GM19463 (cell line): ENCODE data around the gene NUTM1.
"Not testable (repeated sequence)": the region's sequence is repeated elsewhere in the genome, so short reads cannot be mapped to it uniquely, and the experiment has no call there.

Experiments used
- ATAC-seq: cut with Tn5 transposase; IDR thresholded peaks from one replicate; pipeline ENCODE4 v1.9.1; 2021; ENCODE audit warnings: mild to moderate bottlenecking, moderate library complexity; ENCODE audit not compliant: unreplicated experiment

NUTM1 gene

GRCh38 chr15:34336991-34337556 is 6.0 kb upstream of the NUTM1 start:
- no peak for ATAC-seq

DNA sequence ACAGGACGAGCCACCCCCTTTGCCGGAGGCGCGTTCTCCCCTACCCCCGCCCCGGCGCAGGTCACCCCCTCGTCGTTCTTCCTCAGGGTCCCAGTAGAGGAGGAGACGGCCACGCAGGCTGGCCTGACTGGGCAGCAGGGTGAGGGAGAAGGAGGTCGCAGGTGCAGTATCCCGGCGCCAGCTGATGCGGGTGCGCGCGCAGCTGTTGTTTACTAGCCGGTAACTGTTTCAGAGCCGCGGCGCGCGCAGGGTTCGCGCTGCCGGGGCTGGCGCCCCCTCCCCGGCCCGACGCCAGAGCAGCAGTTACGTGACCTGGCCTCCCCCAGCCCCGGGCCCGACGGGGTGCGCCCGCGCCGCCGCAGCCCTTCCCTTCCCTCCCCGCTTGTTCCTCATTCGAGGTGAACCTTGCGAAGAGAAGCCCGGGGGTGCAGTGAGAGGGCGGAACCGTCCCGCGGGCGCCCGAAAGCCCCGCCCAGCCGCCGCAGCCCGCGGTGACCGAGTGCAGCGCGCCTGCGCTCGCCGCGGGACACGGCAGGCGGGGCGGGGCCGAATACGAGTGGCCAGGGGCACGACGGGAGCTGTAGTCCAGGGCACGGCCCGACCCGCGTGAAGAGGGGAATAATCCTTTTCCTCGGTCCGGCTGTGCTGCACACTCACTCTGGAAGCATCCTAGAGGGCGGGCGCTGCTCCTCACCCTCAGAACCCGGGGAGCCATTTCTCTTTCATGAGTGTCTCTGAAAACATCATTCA is 5.4 kb upstream of the NUTM1 start, which contains the start of gene SLC12A6:
SLC12A6 (minus strand) TSS at position 225 of the 750 bp plus-strand sequence. CDS start 1,101 bp downstream, outside the sequence.
- peak; percentile 79 for ATAC-seq

GRCh38 chr15:34338347-34338746 is 4.8 kb upstream of the NUTM1 start:
- ATAC-seq, result no peak

- no peak for ATAC-seq
Measured at GRCh38 chr15:34339946-34340345, 3.2 kb upstream of the NUTM1 start.

GRCh38 chr15:34341381-34342212 is 1.5 kb upstream of the NUTM1 start:
- ATAC-seq, result no peak

DNA sequence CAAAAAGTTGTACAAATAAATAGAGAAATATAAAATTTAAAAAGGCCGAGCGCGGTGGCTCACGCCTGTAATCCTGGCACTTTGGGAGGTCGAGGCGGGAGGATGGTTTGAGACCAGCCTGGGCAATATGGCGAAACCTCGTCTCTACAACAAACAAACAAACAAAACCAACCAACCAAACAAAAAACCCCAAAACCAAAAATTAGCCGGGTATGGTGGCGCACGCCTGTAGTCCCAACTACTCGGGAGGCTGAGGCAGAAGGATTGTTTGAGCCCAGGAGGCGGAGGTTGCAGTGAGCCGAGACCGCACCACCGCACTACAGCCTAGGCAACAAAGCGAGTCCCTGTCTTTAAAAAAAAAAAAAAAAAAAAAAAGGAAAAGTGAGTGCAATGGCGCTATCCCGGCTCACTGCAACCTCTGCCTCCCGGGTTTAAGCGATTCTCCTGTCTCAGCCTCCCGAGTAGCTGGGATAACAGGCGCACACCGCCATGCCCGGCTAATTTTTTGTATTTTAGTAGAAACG is 840 bp upstream of the NUTM1 start:
- ATAC-seq, result not testable (repeated sequence)

GRCh38 chr15:34347951-34348638 is 5.0 kb downstream of the NUTM1 start:
- no peak for ATAC-seq

- no peak for ATAC-seq
Measured at GRCh38 chr15:34348735-34349300, 5.7 kb downstream of the NUTM1 start.

- no peak for ATAC-seq
Measured at GRCh38 chr15:34349769-34350168, 6.7 kb downstream of the NUTM1 start.

DNA sequence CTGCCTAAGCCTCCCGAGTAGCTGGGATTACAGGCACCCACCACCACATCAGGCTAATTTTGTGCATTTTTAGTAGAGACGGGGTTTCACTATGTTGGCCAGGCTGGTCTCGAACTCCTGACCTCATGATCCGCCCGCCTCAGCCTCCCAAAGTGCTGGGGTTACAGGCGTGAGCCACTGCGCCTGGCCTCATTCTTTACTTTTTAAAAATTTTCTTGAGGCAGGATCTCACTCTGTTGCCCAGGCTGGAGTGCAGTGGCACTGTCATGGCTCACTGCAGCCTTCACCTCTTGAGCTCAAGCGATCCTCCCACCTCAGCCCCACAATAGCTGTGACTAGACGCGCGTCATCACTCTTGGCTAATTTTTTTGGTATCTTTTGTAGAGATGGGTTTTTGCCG is 9.9 kb downstream of the NUTM1 start:
- ATAC-seq, result not testable (repeated sequence)

DNA sequence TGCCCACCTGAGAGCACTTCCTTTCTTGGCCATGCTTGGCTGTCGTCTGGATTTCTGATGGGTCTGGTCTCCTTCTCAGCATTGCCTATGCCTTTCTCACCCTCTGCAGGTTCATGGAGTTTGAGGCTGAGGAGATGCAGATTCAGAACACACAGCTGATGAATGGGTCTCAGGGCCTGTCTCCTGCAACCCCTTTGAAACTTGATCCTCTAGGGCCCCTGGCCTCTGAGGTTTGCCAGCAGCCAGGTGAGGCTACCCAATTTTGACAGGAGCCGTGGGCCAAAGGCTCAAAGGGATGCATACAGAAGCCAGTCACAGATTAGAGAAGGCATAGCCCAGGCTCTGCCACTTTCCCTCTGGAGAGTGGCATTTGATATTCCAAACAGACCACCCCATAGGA is 10.5 kb downstream of the NUTM1 start:
- ATAC-seq, result no peak

- no peak for ATAC-seq
Measured at GRCh38 chr15:34354286-34354685, 11.2 kb downstream of the NUTM1 start.

- no peak for ATAC-seq
Measured at GRCh38 chr15:34355241-34355640, 12.1 kb downstream of the NUTM1 start.

GRCh38 chr15:34357653-34358052 is 14.5 kb downstream of the NUTM1 start:
- ATAC-seq, result no peak

DNA sequence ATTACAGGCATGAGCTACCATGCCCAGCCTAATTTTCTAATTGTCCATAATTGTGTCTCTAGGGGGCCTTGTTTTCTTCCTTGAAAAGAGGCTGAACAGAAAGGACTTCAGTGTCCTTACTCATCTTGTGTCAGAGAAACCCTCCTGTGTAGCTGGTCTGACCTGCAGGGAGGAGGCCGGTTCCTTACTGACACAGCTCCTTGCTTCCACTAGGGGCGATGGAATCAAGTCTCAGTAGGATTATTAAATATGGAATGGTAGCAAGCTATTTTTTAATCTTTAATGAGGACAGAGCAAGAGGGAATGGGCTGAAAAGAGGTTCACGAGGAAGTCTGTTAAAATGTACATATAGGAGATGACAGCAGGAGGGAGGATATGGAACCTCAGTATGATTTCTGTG is 15.3 kb downstream of the NUTM1 start:
- no peak for ATAC-seq

DNA sequence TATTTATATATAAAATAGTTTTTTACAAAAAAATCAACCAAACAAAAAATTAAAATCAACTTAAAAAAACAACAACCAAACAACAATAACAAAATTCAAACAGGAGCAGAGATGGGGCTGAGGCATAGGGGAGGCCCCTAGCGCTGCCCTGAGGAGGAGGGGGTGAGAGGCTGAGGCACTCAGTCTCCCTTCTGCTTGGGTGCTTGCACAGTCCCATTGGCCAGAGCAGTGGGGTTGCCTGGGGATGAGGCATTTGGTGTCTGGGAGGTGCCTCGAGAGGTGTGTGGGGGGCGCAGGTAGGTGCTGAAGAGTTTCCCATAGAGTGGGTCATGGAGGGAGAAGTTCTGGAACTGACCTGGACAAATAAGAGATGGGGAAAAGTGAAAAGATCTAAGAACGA is 15.8 kb downstream of the NUTM1 start:
- ATAC-seq, result no peak

- ATAC-seq, result no peak
Measured at GRCh38 chr15:34359416-34359815, 16.3 kb downstream of the NUTM1 start.

- no peak for ATAC-seq
Measured at GRCh38 chr15:34360298-34360697, 17.2 kb downstream of the NUTM1 start.

DNA sequence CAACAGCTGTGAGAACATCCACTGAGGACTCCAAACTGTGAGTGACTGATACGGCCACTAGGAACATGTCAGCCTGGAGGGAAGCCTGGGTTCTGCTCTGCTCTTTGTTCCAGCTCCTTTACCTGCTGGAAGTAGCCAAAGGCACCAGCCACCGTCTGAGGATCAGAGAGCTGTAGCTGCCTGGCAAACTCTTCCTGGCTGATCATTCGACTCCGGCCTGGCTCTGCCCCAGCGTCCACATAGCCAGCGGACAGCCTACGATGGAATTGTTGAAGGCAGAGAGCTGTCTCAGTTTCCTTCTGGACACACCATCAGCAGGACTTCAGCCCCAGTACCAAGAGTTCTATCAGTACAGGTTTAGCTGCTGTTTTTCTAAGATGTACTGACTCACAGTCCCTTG is 18.2 kb downstream of the NUTM1 start:
- no peak for ATAC-seq

- ATAC-seq, result no peak
Measured at GRCh38 chr15:34362047-34362773, 19.1 kb downstream of the NUTM1 start.
